Lower leg skin (tissue), 4 donors: ENCODE data around the gene ATP2B2. TPM values are rescaled to one million over a fixed set of nuclear protein-coding genes. Genes with fewer than 3 reads are reported as not detected.

Experiments
- DNase-seq, 2 donors: peaks; one replicate each; pipeline ENCODE4 v3.0.0-alpha.2; 2019; ENCODE audit warnings: low spot score in 2 of 2
- H3K4me3 ChIP-seq: fragments of 200-600 bp; sonication (generic); 2 replicates; pipeline ENCODE4 v1.5.1; 2017; ENCODE audit warnings: mild to moderate bottlenecking, low read depth; ENCODE audit not compliant: poor library complexity, severe bottlenecking
- POLR2A ChIP-seq, 2 donors: fragments of 450-650 bp; IDR thresholded peaks; one replicate each; pipeline ENCODE4 v1.6.1; 2016 to 2017; ENCODE audit warnings: antibody characterized with exemption in 2 of 2, mild to moderate bottlenecking in 1 of 2, moderate library complexity in 1 of 2
- WGBS, 2 donors: methylation state at CpG; one replicate each; pipeline ENCODE4 v1.1.5; 2018; 5-methylcytosine and 5-hydroxymethylcytosine counted together
- intact Hi-C: fragments of 100-400 bp; cut with DNase I; formaldehyde crosslinking; loops from one replicate; pipeline ENCODE4 v1.15.0; 2023; ENCODE audit warnings: low total_unique reads
- total RNA-seq, 4 donors: library from RNA; depleted of rRNA; stranded (reverse); fragments of >200 nt; gene quantifications; one replicate each; pipeline ENCODE4 v1.1.0, GENCODE V29; 2016
- TF ChIP-seq, protein P1 (sequence below), 3 donors: fragments of 450-650 bp; IDR thresholded peaks; one replicate each; pipeline ENCODE4 v1.5.1; 2016; ENCODE audit warnings: antibody characterized with exemption in 3 of 3, mild to moderate bottlenecking in 3 of 3, moderate library complexity in 2 of 3

Gene ATP2B2
- total RNA-seq, 4 donors from 2014 or later, result 0.12 to 0.45 (median 0.19) TPM; not detected in 1

- 69 to 72% methylated on average over 6 of the region's 6 CpGs for WGBS, 2 donors
- DNase-seq, result no peak
- H3K4me3 ChIP-seq, result no peak overlapping the region
- TF ChIP-seq, protein P1, sequence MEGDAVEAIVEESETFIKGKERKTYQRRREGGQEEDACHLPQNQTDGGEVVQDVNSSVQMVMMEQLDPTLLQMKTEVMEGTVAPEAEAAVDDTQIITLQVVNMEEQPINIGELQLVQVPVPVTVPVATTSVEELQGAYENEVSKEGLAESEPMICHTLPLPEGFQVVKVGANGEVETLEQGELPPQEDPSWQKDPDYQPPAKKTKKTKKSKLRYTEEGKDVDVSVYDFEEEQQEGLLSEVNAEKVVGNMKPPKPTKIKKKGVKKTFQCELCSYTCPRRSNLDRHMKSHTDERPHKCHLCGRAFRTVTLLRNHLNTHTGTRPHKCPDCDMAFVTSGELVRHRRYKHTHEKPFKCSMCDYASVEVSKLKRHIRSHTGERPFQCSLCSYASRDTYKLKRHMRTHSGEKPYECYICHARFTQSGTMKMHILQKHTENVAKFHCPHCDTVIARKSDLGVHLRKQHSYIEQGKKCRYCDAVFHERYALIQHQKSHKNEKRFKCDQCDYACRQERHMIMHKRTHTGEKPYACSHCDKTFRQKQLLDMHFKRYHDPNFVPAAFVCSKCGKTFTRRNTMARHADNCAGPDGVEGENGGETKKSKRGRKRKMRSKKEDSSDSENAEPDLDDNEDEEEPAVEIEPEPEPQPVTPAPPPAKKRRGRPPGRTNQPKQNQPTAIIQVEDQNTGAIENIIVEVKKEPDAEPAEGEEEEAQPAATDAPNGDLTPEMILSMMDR (IDR thresholded peaks at IDR 0.05), result no peak
- no peak for TF ChIP-seq POLR2A (IDR thresholded peaks at IDR 0.05)
- intact Hi-C loops, result no loop called here
Observed at GRCh38 chr3:10406414-10406813, 99.0 kb downstream of the ATP2B2 start.

DNA sequence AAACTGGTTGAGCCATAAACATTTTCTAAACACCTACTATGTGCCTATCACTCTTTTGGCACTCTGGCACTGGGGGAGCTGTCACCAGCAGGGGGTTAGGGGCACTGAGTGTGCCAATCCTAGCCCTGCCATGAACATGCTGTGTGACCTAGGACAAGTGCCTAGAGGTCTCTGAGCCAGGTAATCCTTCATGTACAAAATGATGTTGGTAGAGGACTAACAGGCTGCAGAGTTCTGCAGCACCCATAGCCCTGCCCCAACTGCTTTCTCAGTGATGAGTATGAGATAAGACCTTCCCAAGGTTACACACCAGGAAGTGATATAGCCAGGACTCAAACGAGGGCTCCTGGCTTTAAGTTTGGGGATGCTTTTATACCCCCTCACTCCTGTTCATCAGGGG is 99.6 kb downstream of the ATP2B2 start:
- DNase-seq, result no peak
- WGBS, 2 donors, result 73 to 74% methylated on average over 1 of the region's 1 CpG
- TF ChIP-seq POLR2A (IDR thresholded peaks at IDR 0.05), result no peak
- TF ChIP-seq, protein P1 (IDR thresholded peaks at IDR 0.05), result no peak
- intact Hi-C loops, result no loop called here
- H3K4me3 ChIP-seq, result no peak overlapping the region

GRCh38 chr3:10404876-10405275 is 100.5 kb downstream of the ATP2B2 start:
- no peak overlapping the region for H3K4me3 ChIP-seq
- no peak for DNase-seq
- intact Hi-C loops, result no loop called here
- 87 to 91% methylated on average over 3 of the region's 3 CpGs for WGBS, 2 donors
- no peak for TF ChIP-seq POLR2A (IDR thresholded peaks at IDR 0.05)
- TF ChIP-seq, protein P1 (IDR thresholded peaks at IDR 0.05), result no peak

- intact Hi-C loops, result no loop called here
- WGBS, 2 donors, result 45 to 68% methylated on average over 4 of the region's 4 CpGs
Observed at GRCh38 chr3:10404377-10404776, 101.0 kb downstream of the ATP2B2 start.

GRCh38 chr3:10401990-10402761 is 103.2 kb downstream of the ATP2B2 start:
- intact Hi-C loops, result no loop called here
- 95% methylated on average over 14 of the region's 14 CpGs for WGBS, 2 donors
- TF ChIP-seq POLR2A (IDR thresholded peaks at IDR 0.05), result no peak
- TF ChIP-seq, protein P1 (IDR thresholded peaks at IDR 0.05), result no peak
- no peak for DNase-seq
- H3K4me3 ChIP-seq, result no peak overlapping the region

More at GRCh38 chr3:10404377-10404776, 101.0 kb downstream of the ATP2B2 start:
- no peak for TF ChIP-seq POLR2A (IDR thresholded peaks at IDR 0.05)
- TF ChIP-seq, protein P1 (IDR thresholded peaks at IDR 0.05), result no peak
- DNase-seq, result no peak
- no peak overlapping the region for H3K4me3 ChIP-seq
